NCI-H1417 treated with DMSO at 0.1 percent for 48 hours (cell line): ENCODE measurements around the gene DNASE1.
"Not testable (repeated sequence)": the region's sequence is repeated elsewhere in the genome, so short reads cannot be mapped to it uniquely, and the experiment has no call there.

ENCODE experiments used
- DNase-seq: peaks from one replicate; lab custom pipeline; 2025; lab: John Stamatoyannopoulos, UW

The DNASE1 gene, protein sequence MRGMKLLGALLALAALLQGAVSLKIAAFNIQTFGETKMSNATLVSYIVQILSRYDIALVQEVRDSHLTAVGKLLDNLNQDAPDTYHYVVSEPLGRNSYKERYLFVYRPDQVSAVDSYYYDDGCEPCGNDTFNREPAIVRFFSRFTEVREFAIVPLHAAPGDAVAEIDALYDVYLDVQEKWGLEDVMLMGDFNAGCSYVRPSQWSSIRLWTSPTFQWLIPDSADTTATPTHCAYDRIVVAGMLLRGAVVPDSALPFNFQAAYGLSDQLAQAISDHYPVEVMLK

GRCh38 chr16:3654249-3654991, at the start of gene DNASE1:
DNASE1 (plus strand) TSS chr16:3654691; CDS start chr16:3655374, 683 bp downstream.
- DNase-seq, result no peak

- DNase-seq, result no peak
Measured at GRCh38 chr16:3606441-3606840, 48.0 kb upstream of the DNASE1 start.

DNA sequence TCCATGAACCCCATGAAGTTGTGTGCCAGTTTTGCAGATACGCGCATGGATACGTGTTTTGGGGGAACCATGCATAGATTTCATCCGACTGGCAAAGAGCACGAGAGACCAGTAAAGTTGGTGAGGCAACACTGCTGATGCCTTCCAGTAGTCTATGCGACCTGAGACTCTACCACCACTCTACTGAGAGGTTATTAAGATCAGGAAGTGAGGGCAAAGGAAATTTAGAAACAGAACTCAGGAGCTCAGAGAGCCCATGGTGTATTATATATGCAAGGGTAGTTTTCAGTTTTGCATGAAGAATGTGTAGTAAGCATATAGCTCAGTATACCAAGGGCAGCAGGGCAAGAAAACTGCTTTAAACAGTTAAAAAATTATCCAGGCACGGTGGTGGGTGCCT, 47.3 kb upstream of the DNASE1 start:
- no peak for DNase-seq

- DNase-seq, result no peak
Measured at GRCh38 chr16:3607634-3608033, 46.9 kb upstream of the DNASE1 start.

- DNase-seq, result no peak
Measured at GRCh38 chr16:3608069-3608468, 46.4 kb upstream of the DNASE1 start.

- DNase-seq, result not testable (repeated sequence)
Measured at GRCh38 chr16:3608976-3609375, 45.5 kb upstream of the DNASE1 start.

GRCh38 chr16:3609895-3610697, 44.4 kb upstream of the DNASE1 start:
- no peak for DNase-seq

DNA sequence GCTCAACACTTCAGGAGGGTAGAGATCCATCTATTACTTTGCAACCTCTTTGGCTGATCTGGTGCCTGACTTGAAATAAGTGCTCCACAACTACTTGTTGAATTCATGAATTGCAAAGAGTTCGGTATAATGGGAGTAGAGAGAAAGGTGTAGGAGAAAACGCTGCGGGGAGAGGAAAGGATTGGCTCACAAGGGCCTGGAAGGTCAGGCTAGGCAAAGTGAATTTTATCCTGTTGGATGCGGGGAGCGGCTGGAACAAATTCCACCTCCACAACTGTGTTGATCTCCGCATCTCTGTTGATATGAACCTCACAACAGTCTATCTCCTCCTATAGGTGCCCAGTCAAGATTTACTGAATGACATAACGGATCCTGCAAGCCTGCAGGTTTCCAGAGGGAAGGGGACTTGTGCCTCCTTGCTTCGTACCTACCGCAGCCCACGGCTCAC, 43.8 kb upstream of the DNASE1 start:
- DNase-seq, result no peak

DNA sequence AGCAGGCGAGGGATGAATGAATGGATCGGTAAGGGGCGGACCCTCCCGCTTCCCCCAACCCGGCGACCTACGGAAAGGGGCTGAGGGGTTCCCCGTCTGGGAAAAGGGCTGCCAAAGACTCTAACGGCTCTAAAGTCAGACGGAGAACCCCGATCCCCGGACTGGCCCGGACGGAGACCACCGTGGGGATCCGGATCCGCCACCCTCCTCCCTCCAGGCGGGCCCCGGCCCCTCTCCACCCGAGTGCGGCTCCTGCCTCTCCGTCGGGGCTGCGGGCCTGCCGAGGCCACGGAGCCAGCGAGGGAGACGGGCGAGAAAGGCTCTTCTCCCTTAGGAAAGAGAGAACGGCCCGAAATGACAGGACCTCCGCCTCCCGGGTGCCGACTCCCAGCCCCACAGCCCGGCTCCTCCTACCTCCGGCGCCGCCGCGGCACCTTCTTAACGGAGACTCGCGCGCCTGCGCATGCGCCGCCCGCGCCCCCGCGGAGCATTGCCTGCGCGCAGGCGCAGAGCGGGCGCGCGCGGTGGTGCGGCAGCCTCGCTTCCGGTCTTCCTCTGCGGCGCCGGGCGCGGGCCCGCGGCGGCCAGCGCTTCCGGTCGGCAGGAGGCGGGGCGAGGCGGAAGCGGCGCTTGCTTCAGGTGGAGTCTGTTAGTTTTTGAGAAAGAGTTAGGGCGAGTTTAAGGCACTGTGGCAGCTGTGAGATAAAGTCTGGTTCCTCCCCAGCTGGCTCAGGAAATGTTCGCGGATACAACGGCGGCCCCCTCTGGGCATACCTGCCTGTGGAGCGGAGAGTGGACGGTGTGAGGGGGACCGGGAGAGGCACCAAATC, 43.1 kb upstream of the DNASE1 start, which contains the start of gene SLX4:
Gene SLX4, minus strand, starts transcription at position 461 of the 830 bp plus-strand sequence. CDS start 2,642 bp downstream, outside the sequence.
- peak; percentile 60 for DNase-seq

DNA sequence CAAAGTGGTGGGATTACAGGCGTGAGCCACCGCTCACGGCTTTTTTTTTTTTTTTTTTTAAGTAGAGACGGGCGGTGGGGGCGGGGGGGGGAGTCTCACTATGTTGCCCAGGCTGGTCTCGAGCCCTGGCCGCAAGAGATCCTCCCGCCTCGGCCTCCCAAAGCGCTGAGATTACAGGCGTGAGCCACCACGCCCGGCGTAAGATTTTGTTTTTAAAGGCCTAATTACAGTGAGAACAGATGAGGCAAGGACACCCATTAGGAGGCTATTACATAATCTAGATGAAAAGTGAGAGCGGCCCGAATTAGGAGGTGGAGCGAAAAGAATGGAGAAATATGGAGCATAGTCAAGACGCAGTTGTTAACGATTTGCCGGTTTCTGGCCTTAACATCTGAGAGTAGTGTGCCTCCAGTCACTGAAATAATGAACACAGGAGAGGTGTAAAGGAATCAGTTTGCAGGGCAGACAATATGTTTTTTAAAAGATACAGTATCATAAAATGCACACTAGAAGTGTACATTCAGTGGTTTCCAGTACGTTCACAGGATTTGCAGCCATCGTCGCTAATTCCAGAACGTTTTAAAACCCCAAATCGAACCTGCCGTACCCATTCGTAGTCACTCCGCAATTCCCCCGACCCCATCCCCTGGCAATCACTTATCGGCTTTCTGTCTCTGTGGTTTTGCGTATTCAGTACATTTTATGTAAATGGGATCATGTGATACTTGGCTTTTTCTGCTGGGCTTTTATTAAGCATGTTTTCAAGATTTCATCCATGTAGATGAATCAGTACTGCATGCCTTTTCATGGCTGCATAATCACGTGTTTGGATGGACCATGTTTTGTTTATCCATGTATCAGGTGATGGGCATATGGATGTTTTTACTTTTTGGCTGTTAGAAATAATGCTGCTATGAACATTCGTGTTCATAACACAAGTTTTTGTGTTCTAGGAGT, 41.7 kb upstream of the DNASE1 start:
- DNase-seq, result no peak

DNA sequence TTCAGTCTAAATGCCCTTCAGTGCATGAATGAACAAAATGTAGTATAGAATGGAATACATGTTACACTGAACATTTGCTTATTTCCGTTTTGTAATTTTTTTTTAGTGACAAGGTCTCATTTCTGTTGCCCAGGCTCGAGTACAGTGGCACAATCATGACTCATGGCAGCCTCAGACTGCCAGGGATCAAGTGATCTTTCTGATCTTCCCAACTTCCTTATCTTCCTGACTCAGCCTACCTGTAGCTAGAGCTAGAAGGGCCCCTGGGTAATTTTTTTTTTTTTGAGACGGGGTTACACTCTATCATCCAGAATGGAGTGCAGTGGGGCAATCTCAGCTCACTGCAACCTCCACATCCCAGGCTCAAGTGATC, 35.7 kb upstream of the DNASE1 start:
- no peak for DNase-seq

DNA sequence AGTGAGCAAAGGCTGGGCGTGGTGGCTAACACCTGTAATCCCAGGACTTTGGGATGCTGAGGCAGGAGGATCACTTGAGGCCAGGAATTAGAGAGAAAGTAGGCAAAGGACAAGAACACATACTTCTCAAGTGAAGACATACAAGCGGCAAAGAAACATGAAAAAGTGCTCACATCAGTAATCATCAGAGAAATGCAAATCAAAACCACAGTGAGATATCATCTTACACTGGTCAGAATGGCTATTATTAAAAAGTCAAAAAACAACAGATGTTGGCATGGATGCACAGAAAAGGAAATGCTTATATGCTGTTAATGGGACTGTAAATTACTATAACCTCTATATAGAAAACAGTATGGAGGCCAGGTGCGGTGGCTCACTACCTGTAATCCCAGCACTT, 30.8 kb upstream of the DNASE1 start:
- no peak for DNase-seq

DNA sequence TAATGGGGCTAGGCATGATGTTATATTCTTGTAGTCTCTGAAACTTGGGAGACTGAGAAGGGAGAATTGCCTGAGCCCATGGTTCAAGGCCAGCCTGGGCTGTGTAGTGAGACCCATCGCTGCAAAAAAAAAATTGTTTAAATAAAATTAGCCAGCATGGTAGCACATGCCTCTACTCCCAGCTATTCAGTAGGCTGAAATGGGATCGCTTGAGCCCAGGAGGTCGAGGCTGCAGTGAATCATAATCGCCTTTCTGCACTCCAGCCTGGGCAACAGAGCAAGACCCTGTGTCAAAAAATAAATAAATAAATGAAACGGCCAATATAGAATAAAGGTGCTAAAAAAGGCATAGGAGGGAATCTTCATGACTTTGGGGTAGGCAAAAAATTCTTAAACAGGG, 29.2 kb upstream of the DNASE1 start:
- no peak for DNase-seq

GRCh38 chr16:3625911-3626732, 28.4 kb upstream of the DNASE1 start:
- DNase-seq, result no peak

DNA sequence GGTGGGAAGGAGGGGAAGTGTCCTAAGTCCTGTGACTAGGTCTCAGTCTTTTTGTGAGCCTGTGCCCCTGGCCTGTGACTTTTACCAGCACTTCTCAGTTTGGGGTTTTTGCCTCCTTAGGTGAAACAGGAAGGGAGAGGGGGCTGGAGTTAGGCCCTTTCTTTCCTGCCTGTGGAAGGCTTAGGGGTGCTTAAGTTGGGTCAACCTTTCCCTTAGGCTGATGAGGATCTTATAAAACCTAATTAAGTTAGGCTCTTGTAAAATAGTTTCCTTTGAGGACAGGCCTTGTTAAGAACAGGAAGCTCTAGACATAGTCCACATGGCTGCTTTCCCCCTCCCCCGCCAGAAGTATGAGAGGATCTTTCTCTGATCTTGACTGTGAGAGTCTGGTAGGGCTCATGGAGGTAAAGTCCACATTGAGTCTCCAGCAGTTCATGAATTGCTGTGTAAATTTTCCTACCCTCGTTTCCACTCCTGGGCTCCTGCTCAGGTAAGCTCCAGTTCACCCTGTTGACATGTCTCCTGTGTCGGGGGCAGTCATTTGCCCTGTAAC, 17.0 kb upstream of the DNASE1 start:
- no peak for DNase-seq

DNA sequence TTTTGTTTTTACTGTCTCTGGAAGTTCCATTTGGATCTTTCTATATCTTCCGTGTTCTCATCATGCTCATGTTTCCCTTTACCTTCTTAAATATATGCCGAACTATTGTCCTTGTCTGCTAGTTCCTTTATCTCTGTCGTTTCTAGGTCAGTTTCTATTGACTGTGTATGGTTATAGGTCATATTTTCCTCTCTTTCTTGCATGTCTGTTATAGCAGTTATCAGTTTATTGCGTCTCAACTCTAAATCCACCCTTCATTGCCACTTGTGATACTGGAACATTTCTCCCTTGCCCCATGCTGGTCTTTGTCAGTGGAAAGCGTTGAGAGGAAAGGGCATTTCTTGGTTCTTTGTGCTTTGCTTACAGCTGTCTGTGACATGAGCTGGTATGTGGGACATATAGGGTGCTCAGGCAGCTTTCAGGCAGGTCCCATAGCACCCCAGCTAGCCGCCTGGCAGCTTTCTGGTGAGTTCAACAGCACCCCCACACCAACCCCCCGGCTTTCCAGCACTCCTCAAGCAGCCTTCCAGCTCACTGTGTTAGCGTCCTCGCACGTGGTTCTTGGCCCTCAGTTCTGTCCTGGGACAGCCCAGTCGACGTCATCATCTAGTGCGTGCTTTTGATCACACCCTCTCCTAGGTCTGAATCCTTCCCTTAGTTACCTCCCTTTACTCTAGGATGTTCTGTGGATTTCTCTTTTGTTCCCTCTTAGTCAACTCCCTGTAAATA, 15.4 kb upstream of the DNASE1 start:
- no peak for DNase-seq

DNA sequence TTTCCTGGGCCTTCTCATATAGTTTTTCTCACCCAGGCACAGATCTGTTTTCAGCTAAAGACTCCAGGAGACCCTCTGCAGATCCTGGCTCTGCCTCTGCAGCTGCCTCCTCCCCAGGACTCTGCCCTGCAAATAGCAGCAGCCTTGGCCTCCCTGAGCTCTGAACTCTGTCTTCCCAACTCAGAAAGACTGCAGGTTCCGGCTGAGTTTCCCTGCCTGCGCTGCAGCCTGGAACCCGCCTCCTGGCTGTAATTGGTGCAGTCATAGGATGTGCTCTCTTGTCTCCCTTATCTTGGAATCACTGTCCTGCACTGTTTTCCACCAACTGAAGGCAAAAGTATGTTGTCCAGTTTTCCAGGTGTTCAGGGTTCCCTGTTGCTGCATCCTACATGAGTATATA, 14.3 kb upstream of the DNASE1 start:
- DNase-seq, result no peak

DNA sequence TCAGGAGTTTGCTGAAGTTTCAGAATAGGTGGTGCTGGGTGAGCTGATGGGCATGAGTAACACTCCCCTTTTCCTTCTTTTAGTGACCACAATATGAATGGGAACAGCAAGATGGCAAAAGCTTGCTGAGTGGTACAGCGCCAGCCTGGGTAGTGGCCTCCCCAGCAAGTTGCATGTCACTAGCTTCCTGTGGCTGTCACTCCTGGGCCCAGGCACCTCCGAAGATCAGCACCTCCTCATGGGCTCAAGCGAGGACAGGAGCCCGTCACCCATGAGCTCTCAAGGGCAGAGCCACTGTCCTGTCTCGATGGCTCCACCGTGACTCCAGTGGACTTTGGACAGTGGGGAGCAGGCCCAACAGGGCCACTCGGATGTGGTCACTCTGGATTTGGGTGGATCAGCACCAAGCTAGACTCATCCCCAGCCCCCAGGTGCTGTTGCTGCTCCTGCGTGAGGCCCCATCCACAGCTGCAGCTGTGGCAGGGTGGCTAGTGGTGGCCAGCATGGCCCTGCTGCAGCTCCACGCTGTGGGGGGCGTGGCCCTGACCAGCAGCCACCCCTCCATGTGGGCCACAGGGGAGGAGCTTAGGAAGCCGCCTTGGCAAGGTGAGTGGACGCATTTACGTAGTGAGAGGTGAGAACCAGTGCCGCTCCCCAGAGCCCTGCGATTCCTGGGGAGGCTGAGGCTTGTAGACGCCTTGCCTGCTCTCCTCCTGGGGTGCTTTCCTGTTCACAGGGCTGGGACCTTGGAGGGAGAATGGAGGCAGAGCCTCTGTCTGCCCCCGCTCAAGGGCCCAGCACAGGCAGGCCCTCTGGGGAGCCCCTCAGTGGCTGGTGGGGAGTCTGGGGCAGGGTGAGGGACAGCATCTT, 13.6 kb upstream of the DNASE1 start:
- no peak for DNase-seq
